Skeletal muscle tissue (tissue), 4 donors: ENCODE measurements around the gene SMIM24. TPM values are rescaled to one million over a fixed set of nuclear protein-coding genes. Genes with fewer than 3 reads are reported as not detected.
"Not testable (repeated sequence)": the region's sequence is repeated elsewhere in the genome, so short reads cannot be mapped to it uniquely, and the experiment has no call there.

Experiments
- H3K27ac ChIP-seq: one replicate; pipeline ENCODE4 v1.7.0; 2013; ENCODE audit warnings: mild to moderate bottlenecking, low read depth, low read length, inconsistent platforms
- H3K27me3 ChIP-seq, 3 donors: one replicate each; pipeline ENCODE4 v1.7.0; 2013; ENCODE audit warnings: low read length in 3 of 3; ENCODE audit not compliant: control insufficient read depth in 3 of 3, insufficient read depth in 3 of 3
- H3K36me3 ChIP-seq, 3 donors: one replicate each; pipeline ENCODE4 v1.7.0; 2013; ENCODE audit warnings: low read length in 3 of 3; ENCODE audit not compliant: control insufficient read depth in 3 of 3, insufficient read depth in 3 of 3
- H3K4me1 ChIP-seq, 3 donors: one replicate each; pipeline ENCODE4 v1.7.0; 2013; ENCODE audit warnings: low read length in 3 of 3, mild to moderate bottlenecking in 3 of 3; ENCODE audit not compliant: control insufficient read depth in 3 of 3, insufficient read depth in 3 of 3
- H3K4me3 ChIP-seq, 3 donors: one replicate each; pipeline ENCODE4 v1.7.0; 2013; ENCODE audit warnings: low read length in 3 of 3
- H3K9ac ChIP-seq, 3 donors: one replicate each; pipeline ENCODE4 v1.7.0; 2013; ENCODE audit warnings: low read length in 3 of 3, mild to moderate bottlenecking in 3 of 3, moderate library complexity in 2 of 3, low read depth in 1 of 3
- H3K9me3 ChIP-seq, 3 donors: one replicate each; pipeline ENCODE4 v1.7.0; 2013; ENCODE audit warnings: low read length in 3 of 3; ENCODE audit not compliant: control insufficient read depth in 3 of 3
- total RNA-seq: library from RNA; depleted of rRNA; stranded (reverse); fragments of >200 nt; gene quantifications from one replicate; pipeline ENCODE4 v1.2.3, GENCODE V29; 2014
- donor health status: Osteomylitis.

SMIM24 gene
- not detected for total RNA-seq

DNA sequence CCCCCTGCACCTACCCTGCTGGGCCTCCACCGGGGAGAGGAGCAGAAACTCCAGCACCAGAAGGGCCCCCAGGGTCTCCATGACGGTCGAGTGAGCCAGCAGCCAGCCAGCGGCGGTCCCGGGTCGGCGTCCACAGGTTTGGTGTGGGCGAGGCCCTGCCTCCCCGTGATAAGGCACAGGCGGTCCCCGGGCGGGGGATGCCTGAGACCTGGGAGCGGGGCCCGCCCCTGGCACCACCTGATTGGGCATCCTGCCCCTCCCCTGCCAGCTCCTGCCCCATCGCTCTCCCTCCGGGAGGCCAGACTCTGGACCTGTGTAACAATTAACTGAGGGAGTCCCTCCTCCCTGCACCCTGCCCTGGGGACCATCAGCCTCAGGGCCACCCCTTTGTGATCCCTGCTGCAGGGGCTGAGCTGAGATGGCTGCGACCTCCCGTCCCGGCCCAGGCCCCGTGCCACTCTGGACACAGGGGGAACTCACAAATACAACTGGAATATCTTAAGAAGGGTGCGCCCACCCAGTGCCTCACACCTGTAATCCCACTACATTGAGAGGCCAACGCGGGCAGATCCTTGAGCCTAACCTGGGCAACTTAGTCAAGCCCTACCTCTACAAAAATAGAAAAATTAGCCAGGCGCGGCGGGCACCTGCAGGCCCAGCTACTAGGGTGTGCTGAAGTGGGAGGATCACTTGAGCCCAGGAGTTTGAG lies at the start of gene SMIM24:
SMIM24 (minus strand) TSS at position 143 of the 709 bp plus-strand sequence; CDS start at position 81, 62 bp downstream.
- Histone ChIP-seq H3K4me3 (no peak within 1 kb of the TSS), H3K27me3 (peaks cover 54 to 61% (median 54%) of the 10 kb centered on the region in 3 donors), H3K4me1 (no peaks in the 10 kb centered on the region), H3K36me3 (no peaks in the 10 kb centered on the region), H3K27ac (no peak within 1 kb of the TSS), H3K9me3 (no peaks in the 10 kb centered on the region), H3K9ac (no peak within 1 kb of the TSS)

DNA sequence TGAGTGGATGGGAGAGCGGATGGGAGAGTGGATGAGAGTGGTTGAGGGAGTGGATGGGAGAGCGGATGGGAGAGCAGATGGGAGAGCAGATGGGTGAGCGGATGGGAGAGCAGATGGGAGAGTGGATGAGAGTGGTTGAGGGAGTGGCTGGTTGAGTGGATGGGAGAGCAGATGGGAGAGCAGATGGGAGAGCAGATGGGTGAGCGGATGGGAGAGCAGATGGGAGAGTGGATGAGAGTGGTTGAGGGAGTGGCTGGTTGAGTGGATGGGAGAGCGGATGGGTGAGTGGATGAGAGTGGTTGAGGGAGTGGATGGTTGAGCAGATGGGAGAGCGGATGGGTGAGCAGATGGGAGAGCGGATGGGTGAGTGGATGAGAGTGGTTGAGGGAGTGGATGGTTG lies 49.0 kb upstream of the SMIM24 start:
- not testable (repeated sequence) for H3K9ac ChIP-seq, H3K27ac ChIP-seq, H3K4me3 ChIP-seq, H3K9me3 ChIP-seq, H3K4me1 ChIP-seq, H3K27me3 ChIP-seq
- H3K36me3 ChIP-seq: peaks cover 54 to 56% (median 56%) of the 10 kb centered on the region in 3 donors

- Histone ChIP-seq H3K27ac (no peak overlapping the region), H3K9ac (no peak overlapping the region), H3K4me1 (no peaks in the 10 kb centered on the region), H3K36me3 (peaks cover 53 to 58% (median 56%) of the 10 kb centered on the region in 3 donors), H3K27me3 (no peaks in the 10 kb centered on the region), H3K9me3 (no peaks in the 10 kb centered on the region), H3K4me3 (no peak overlapping the region)
Observed at GRCh38 chr19:3528539-3529211, 48.4 kb upstream of the SMIM24 start.

GRCh38 chr19:3528080-3528479 lies 47.8 kb upstream of the SMIM24 start:
- Histone ChIP-seq H3K4me3 (no peak overlapping the region), H3K4me1 (no peaks in the 10 kb centered on the region), H3K9me3 (no peaks in the 10 kb centered on the region), H3K36me3 (peaks cover 54 to 57% (median 54%) of the 10 kb centered on the region in 3 donors), H3K27me3 (no peaks in the 10 kb centered on the region), H3K9ac (no peak overlapping the region), H3K27ac (no peak overlapping the region)

GRCh38 chr19:3527238-3527910 lies 47.0 kb upstream of the SMIM24 start:
- H3K27me3 ChIP-seq: no peaks in the 10 kb centered on the region
- H3K4me3 ChIP-seq: no peak overlapping the region
- peaks cover 48 to 54% (median 50%) of the 10 kb centered on the region in 3 donors for H3K36me3 ChIP-seq
- no peaks in the 10 kb centered on the region for H3K4me1 ChIP-seq
- no peak overlapping the region for H3K9ac ChIP-seq
- no peaks in the 10 kb centered on the region for H3K9me3 ChIP-seq
- H3K27ac ChIP-seq: no peak overlapping the region

DNA sequence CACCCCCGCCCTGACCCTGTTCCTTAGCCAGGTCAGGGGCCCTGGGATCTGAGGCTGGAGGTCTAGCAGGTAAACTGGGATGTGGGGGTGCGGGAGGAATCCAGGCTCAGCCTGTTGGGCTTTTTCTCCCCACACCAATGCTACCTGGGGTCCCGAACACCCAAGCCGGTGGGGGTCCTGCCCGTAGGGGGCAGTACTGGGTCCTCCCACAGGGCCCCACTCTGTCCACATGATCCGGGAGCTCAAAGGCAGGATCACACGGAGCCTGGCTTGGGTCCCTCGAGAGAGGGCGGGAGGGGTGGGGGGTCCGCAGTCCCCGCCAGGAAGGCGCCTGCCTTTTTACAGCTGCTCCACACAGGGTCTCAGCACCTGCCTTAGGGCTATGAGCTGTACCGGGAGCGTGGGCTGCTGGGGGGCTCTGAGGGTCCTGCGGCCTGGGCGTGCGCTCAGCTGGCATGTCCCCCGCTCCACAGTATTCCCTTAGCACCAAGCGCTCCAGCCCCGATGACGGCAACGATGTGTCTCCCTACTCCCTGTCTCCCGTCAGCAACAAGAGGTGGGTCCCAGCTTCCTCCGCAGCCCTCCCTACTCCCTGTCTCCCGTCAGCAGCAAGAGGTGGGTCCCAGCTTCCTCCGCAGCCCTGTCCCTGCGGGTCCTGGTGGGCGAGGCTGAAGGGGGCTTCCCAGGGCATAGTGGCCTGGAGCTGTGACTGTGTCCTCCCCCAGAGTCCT lies 46.3 kb upstream of the SMIM24 start:
- Histone ChIP-seq H3K4me1 (no peaks in the 10 kb centered on the region), H3K36me3 (peaks cover 43 to 50% (median 48%) of the 10 kb centered on the region in 3 donors), H3K4me3 (no peak overlapping the region), H3K9ac (no peak overlapping the region), H3K27me3 (no peaks in the 10 kb centered on the region), H3K9me3 (no peaks in the 10 kb centered on the region), H3K27ac (no peak overlapping the region)

DNA sequence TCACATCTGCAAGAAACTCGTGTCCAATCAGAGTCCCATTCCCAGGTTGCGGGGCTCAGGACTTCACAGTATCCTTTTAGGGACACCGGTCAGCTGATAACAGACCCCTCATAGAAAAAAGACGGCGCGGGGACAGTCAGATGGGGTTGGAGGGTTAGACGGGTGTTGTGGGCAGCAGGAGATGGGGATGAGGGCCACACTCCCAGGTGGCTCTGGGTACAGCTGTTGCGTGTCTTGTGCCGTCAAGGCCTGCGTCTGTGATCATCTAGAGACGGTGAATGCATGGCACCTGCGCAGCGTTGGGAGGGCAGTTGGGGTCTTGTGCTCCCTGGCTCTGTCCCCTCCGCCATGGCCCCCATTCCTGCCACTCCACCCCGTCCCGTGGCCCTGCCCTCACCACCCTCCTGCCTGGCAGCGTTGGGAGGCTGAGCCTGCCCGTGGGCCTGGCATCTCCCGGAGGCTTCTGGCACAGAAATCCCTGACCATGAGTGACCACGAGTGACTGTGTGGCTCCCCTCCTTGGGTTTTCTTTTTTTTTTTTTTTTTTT lies 44.7 kb upstream of the SMIM24 start:
- no peaks in the 10 kb centered on the region for H3K4me1 ChIP-seq
- H3K27me3 ChIP-seq: no peaks in the 10 kb centered on the region
- H3K27ac ChIP-seq: no peak overlapping the region
- H3K36me3 ChIP-seq: peaks cover 34 to 39% (median 35%) of the 10 kb centered on the region in 3 donors
- no peaks in the 10 kb centered on the region for H3K9me3 ChIP-seq
- H3K4me3 ChIP-seq: no peak overlapping the region
- H3K9ac ChIP-seq: no peak overlapping the region

GRCh38 chr19:3524078-3524842 lies 43.9 kb upstream of the SMIM24 start:
- Histone ChIP-seq H3K9ac (no peak overlapping the region), H3K36me3 (peaks cover 36 to 41% (median 37%) of the 10 kb centered on the region in 3 donors), H3K27me3 (no peaks in the 10 kb centered on the region), H3K4me1 (no peaks in the 10 kb centered on the region), H3K9me3 (no peaks in the 10 kb centered on the region), H3K4me3 (no peak overlapping the region), H3K27ac (no peak overlapping the region)
